Suprapubic skin (tissue), 3 donors: ENCODE results near the gene PLCL1.

Experiments used
- POLR2A ChIP-seq, 2 donors: fragments of 450-650 bp; IDR thresholded peaks; one replicate each; pipeline ENCODE4 v1.6.1; 2017; ENCODE audit warnings: antibody characterized with exemption in 2 of 2, mild to moderate bottlenecking in 2 of 2, moderate library complexity in 2 of 2
- TF ChIP-seq, protein P1 (sequence below), 2 donors: fragments of 200-600 bp in 1 of 2; fragments of 450-650 bp in 1 of 2; sonication (generic) in 1 of 2; IDR thresholded peaks; one replicate each; pipeline ENCODE4 v1.5.1; 2016 to 2019; ENCODE audit warnings: antibody characterized with exemption in 2 of 2, mild to moderate bottlenecking in 1 of 2, moderate library complexity in 1 of 2

GRCh38 chr2:198066597-198066996 lies 262.2 kb downstream of the PLCL1 start:
- no peak for TF ChIP-seq POLR2A (IDR thresholded peaks at IDR 0.05)
- TF ChIP-seq, protein P1, sequence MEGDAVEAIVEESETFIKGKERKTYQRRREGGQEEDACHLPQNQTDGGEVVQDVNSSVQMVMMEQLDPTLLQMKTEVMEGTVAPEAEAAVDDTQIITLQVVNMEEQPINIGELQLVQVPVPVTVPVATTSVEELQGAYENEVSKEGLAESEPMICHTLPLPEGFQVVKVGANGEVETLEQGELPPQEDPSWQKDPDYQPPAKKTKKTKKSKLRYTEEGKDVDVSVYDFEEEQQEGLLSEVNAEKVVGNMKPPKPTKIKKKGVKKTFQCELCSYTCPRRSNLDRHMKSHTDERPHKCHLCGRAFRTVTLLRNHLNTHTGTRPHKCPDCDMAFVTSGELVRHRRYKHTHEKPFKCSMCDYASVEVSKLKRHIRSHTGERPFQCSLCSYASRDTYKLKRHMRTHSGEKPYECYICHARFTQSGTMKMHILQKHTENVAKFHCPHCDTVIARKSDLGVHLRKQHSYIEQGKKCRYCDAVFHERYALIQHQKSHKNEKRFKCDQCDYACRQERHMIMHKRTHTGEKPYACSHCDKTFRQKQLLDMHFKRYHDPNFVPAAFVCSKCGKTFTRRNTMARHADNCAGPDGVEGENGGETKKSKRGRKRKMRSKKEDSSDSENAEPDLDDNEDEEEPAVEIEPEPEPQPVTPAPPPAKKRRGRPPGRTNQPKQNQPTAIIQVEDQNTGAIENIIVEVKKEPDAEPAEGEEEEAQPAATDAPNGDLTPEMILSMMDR (IDR thresholded peaks at IDR 0.05), result no peak
